ENCODE data around the gene SH3PXD2B. TPM values are rescaled to one million over a fixed set of nuclear protein-coding genes. Genes with fewer than 3 reads are reported as not detected.
A peak's percentile ranks its signal among the peaks of the same experiment; 100 is the strongest.

The SH3PXD2B gene
- total and polyA plus RNA-seq, 8 donors, result 4.2 to 24.9 (median 11.0) TPM

- intact Hi-C loops (cut with DNase I), result no loop called here
Measured at GRCh38 chr5:172283020-172283861, 171.1 kb downstream of the SH3PXD2B start, which contains the start of gene UBTD2. Gene UBTD2, minus strand, starts transcription at chr5:172283764. Its CDS starts 99 bp downstream, at chr5:172283665.

GRCh38 chr5:172282272-172283019 is 171.9 kb downstream of the SH3PXD2B start:
- no peak for TF ChIP-seq CTCF (IDR thresholded peaks at IDR 0.05)
- FAIRE-seq, result no peak
- intact Hi-C loops (cut with DNase I), result no loop called here
- H3K36me3 ChIP-seq, result no peaks in the 10 kb centered on the region
- H3K27ac ChIP-seq, result peak overlapping the region; percentile 86 to 95 (median 90)
- H3K4me1 ChIP-seq, result peaks cover 9 to 22% (median 17%) of the 10 kb centered on the region in 3 donors
- 4 to 5% methylated on average over 13 of the region's 13 CpGs for WGBS, 2 donors
- no peaks in the 10 kb centered on the region for H3K9me3 ChIP-seq
- ATAC-seq, result no peak
- H3K4me3 ChIP-seq, result peak overlapping the region; percentile 49 to 95 (median 90)
- DNase-seq, result no peak
- no peaks in the 10 kb centered on the region for H3K27me3 ChIP-seq

More at GRCh38 chr5:172283020-172283861, 171.1 kb downstream of the SH3PXD2B start, which contains the start of gene UBTD2:
- ATAC-seq, result peak; percentile 81 to 90 (median 84)
- WGBS, 2 donors, result 0 to 1% methylated on average over 44 to 87 of the region's 87 CpGs
- H3K4me3 ChIP-seq, result peak within 1 kb of the TSS; percentile 49 to 95 (median 90)
- FAIRE-seq, result no peak
- peaks cover 9 to 22% (median 17%) of the 10 kb centered on the region in 3 donors for H3K4me1 ChIP-seq
- peak within 1 kb of the TSS; percentile 86 to 95 (median 90) for H3K27ac ChIP-seq
- no peaks in the 10 kb centered on the region for H3K36me3 ChIP-seq
- peak; percentile 84 to 93 (median 88) for DNase-seq
- TF ChIP-seq CTCF (IDR thresholded peaks at IDR 0.05), result peak in 1 of 4 donors; percentile 33
- H3K9me3 ChIP-seq, result no peaks in the 10 kb centered on the region
- no peaks in the 10 kb centered on the region for H3K27me3 ChIP-seq

GRCh38 chr5:172281346-172281745 is 173.0 kb downstream of the SH3PXD2B start:
- Histone ChIP-seq H3K4me1 (peaks cover 9 to 22% (median 17%) of the 10 kb centered on the region in 3 donors), H3K4me3 (no peak overlapping the region), H3K9me3 (no peaks in the 10 kb centered on the region), H3K27me3 (no peaks in the 10 kb centered on the region), H3K36me3 (no peaks in the 10 kb centered on the region), H3K27ac (no peak overlapping the region)
- 54 to 59% methylated on average over 6 of the region's 6 CpGs for WGBS, 2 donors
- no peak for ATAC-seq
- intact Hi-C loops (cut with DNase I), result no loop called here
- no peak for FAIRE-seq
- DNase-seq, result no peak
- no peak for TF ChIP-seq CTCF (IDR thresholded peaks at IDR 0.05)

GRCh38 chr5:172280929-172281328 is 173.4 kb downstream of the SH3PXD2B start:
- H3K27ac ChIP-seq, result no peak overlapping the region
- intact Hi-C loops (cut with DNase I), result no loop called here
- H3K27me3 ChIP-seq, result no peaks in the 10 kb centered on the region
- no peaks in the 10 kb centered on the region for H3K36me3 ChIP-seq
- no peaks in the 10 kb centered on the region for H3K9me3 ChIP-seq
- no peak for TF ChIP-seq CTCF (IDR thresholded peaks at IDR 0.05)
- peaks cover 9 to 22% (median 17%) of the 10 kb centered on the region in 3 donors for H3K4me1 ChIP-seq
- FAIRE-seq, result no peak
- no peak for DNase-seq
- no peak for ATAC-seq
- H3K4me3 ChIP-seq, result no peak overlapping the region
- 68 to 77% methylated on average over 4 of the region's 4 CpGs for WGBS, 2 donors
